Inflammatory macrophage treated with lipopolysaccharide for 1 hour (primary cell): ENCODE results near the gene FHIP2A.
"Not testable (repeated sequence)": the region's sequence is repeated elsewhere in the genome, so short reads cannot be mapped to it uniquely, and the experiment has no call there.

ENCODE experiments used
- DNase-seq, 2 donors: peaks; one replicate each; pipeline ENCODE4 v3.0.0-alpha.2; 2020 to 2022

The FHIP2A gene

GRCh38 chr10:114821293-114821914 is at the start of gene FHIP2A:
FHIP2A (plus strand) TSS chr10:114821780; CDS start chr10:114822079, 299 bp downstream.
- peak; percentile 56 to 86 for DNase-seq

GRCh38 chr10:114772496-114773196 is 48.9 kb upstream of the FHIP2A start:
- DNase-seq: no peak

GRCh38 chr10:114773197-114773532 is 48.4 kb upstream of the FHIP2A start:
- no peak for DNase-seq

GRCh38 chr10:114775082-114775481 is 46.5 kb upstream of the FHIP2A start:
- not testable (repeated sequence) for DNase-seq

- DNase-seq: no peak
Measured at GRCh38 chr10:114777415-114777814, 44.2 kb upstream of the FHIP2A start.

GRCh38 chr10:114779803-114780576 is 41.6 kb upstream of the FHIP2A start:
- DNase-seq: peak; percentile 8 to 11

GRCh38 chr10:114780577-114781184 is 40.9 kb upstream of the FHIP2A start:
- no peak for DNase-seq

- DNase-seq: no peak
Measured at GRCh38 chr10:114782666-114783065, 38.9 kb upstream of the FHIP2A start.

GRCh38 chr10:114783686-114784085 is 37.9 kb upstream of the FHIP2A start:
- DNase-seq: no peak

GRCh38 chr10:114786492-114786891 is 35.1 kb upstream of the FHIP2A start:
- DNase-seq: peak; percentile 40 to 60

GRCh38 chr10:114787131-114787530 is 34.4 kb upstream of the FHIP2A start:
- not testable (repeated sequence) for DNase-seq

GRCh38 chr10:114791768-114792167 is 29.8 kb upstream of the FHIP2A start:
- DNase-seq: no peak

GRCh38 chr10:114795039-114795438 is 26.5 kb upstream of the FHIP2A start:
- no peak for DNase-seq

- no peak for DNase-seq
Measured at GRCh38 chr10:114800361-114800760, 21.2 kb upstream of the FHIP2A start.

- DNase-seq: no peak
Measured at GRCh38 chr10:114801411-114801813, 20.2 kb upstream of the FHIP2A start.

- no peak for DNase-seq
Measured at GRCh38 chr10:114802177-114802576, 19.4 kb upstream of the FHIP2A start.

GRCh38 chr10:114806562-114807391 is 14.8 kb upstream of the FHIP2A start:
- no peak for DNase-seq

- DNase-seq: no peak
Measured at GRCh38 chr10:114808982-114809381, 12.6 kb upstream of the FHIP2A start.

- DNase-seq: no peak
Measured at GRCh38 chr10:114810926-114811325, 10.7 kb upstream of the FHIP2A start.

- peak; percentile 12 to 13 for DNase-seq
Measured at GRCh38 chr10:114811862-114812261, 9.7 kb upstream of the FHIP2A start.

- peak; percentile 53 to 59 for DNase-seq
Measured at GRCh38 chr10:114815791-114816190, 5.8 kb upstream of the FHIP2A start.

- DNase-seq: no peak
Measured at GRCh38 chr10:114816308-114816707, 5.3 kb upstream of the FHIP2A start.

- no peak for DNase-seq
Measured at GRCh38 chr10:114819322-114819721, 2.3 kb upstream of the FHIP2A start.
